ENCODE measurements around the gene LRPPRC.

- TF ChIP-seq FOXP2 (optimal IDR thresholded peaks at IDR 0.05; ENCODE audit: borderline replicate concordance, extremely low read depth, extremely low read length, insufficient read depth) (no peak), POLR2AphosphoS5 (IDR thresholded peaks at IDR 0.05; ENCODE audit: low read depth, low read length) (no peak)
These were observed 49.1 kb downstream of the LRPPRC start for GRCh38 chr2:43946685-43947084.

Data from PFSK-1 (cell line).